Measurements from ENCODE around the gene UNC13B. TPM values are rescaled to one million over a fixed set of nuclear protein-coding genes. Genes with fewer than 3 reads are reported as not detected.

Gene UNC13B
- polyA plus RNA-seq, 3 donors: 9.9 to 21.9 (median 14.3) TPM

DNA sequence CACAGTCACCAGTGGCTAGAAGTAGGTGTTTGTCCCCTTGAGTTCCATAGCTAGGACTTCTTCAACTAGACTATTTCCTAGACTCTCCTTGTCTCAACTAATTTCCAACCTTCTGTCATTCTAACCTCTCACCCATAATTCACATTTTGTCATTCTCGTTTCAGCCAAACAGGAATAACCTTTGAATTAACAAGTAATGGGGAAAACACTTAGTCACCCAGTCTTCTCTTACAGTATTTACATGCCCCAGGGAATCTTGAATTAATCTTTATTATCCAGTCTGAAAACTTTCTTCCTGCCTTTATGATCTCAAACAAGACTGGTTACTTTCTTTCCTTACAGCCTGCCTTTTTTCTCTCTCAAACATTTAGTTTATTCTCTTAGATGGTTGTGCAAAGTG, 264.8 kb downstream of the UNC13B start:
- no peak overlapping the region for H3K27ac ChIP-seq (ENCODE audit: low read depth, low read length)
- 41 to 52% (median 48%) methylated on average over 1 of the region's 1 CpG for WGBS, 3 donors

DNA sequence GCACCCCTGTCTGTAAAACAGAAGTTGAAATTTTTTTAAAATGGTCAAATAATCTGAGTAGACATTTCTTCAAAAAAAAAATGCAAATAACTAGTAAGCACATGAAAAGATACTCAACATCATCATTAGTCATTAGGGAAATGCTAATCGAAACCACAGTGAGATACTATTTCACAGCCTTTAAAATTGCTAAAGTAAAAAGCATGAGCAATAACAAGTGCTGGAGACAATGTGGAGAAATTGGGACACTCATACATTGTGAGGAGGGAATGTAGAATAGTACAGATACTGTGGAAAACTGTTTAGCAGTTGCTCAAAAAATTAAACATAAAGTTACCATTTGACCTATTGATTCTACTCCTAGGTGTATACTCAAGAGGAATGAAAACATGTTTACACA, 269.7 kb downstream of the UNC13B start:
- WGBS, 3 donors: 89 to 95% (median 91%) methylated on average over 1 of the region's 1 CpG

GRCh38 chr9:35432076-35432475, 270.3 kb downstream of the UNC13B start:
- 81 to 89% (median 88%) methylated on average over 2 of the region's 2 CpGs for WGBS, 3 donors
- H3K27ac ChIP-seq (ENCODE audit: low read depth, low read length): no peak overlapping the region

More for the DNA sequence above, 269.7 kb downstream of the UNC13B start:
- H3K27ac ChIP-seq (ENCODE audit: low read depth, low read length): no peak overlapping the region

- WGBS, 3 donors: 51 to 78% (median 51%) methylated on average over 1 of the region's 1 CpG
- no peak overlapping the region for H3K27ac ChIP-seq (ENCODE audit: low read depth, low read length)
These were observed 275.1 kb downstream of the UNC13B start for GRCh38 chr9:35436933-35437332.

DNA sequence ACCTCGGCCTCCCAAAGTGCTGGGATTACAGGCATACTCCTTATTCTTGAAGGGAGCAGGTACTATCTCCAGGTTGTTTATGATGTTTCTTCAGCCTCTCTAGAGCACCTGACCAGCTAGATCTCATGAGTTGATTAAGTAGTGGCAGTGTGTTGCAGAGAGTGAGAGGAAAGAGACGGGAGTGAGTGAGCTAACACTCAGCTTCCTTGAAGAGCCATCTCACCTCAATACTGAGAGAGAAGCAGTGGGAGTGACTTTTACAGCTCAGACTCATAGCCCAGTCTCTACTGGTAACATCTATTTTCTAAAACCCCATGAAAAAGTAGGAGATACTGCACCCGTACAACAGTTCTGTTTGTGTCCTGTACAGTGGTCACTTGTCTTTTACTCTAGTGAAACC, 284.2 kb downstream of the UNC13B start:
- 93 to 95% (median 93%) methylated on average over 3 of the region's 3 CpGs for WGBS, 3 donors
- no peak overlapping the region for H3K27ac ChIP-seq (ENCODE audit: low read depth, low read length)

DNA sequence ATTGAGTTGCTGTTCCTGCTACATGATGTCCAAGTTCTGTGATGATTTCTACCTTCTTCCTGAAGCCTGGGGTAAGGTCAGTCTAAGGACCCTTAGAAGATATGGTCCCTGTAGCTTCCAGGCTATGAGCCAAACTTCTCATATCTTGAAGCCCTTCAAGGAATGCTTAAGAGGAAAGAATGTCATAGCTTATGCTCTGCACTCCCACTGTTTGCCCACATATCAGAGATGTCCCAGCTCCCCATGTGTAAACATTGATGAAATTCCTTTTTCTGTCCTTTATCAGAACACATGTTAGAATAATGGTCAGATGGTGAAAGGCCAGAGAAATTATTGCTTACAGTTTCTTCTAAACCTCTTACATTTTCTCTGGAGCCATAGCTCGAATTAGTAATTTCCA, 286.7 kb downstream of the UNC13B start:
- no peak overlapping the region for H3K27ac ChIP-seq (ENCODE audit: low read depth, low read length)
- 69 to 81% (median 73%) methylated on average over 1 of the region's 1 CpG for WGBS, 3 donors

DNA sequence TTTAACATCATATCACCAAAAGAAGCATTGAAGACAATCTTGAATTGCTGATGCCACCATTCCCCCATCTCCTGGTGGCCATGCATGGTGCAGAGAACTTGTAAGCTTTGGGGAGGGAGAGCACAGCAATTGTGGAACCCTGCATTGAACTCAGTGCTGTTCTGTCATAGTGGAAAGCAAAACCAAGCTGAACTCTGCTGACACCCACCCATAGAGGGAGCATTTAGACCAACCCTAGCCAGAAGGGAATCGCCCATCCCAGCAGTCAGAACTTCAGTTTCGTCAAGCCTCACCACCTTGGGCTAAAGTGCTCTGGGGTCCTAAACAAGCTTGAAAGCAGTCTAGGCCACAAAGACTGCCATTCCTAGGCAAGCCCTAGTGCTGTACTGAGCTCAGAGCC, 290.7 kb downstream of the UNC13B start:
- H3K27ac ChIP-seq (ENCODE audit: low read depth, low read length): no peak overlapping the region
- 91 to 97% (median 93%) methylated on average over 2 of the region's 2 CpGs for WGBS, 3 donors

DNA sequence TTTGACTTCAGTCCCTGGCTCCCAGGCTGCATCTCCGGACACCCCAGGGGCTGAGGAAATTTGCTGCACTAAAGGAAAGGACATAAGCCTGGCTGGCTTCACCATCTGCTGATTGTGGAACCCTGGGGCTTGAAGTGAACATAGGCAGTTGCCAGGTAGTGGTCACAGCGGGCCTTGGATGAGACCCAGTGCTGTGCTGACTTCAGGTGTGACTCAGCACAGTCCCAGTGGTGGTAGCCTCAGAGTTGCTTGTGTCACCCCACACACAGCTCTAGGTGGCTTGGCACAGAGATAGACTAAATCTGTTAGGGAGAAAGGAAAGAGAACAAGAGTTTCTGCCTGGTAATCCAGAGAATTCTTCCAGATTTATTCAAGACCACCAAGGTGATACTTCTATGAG, 292.0 kb downstream of the UNC13B start:
- no peak overlapping the region for H3K27ac ChIP-seq (ENCODE audit: low read depth, low read length)
- 82 to 87% (median 85%) methylated on average over 2 of the region's 2 CpGs for WGBS, 3 donors

Other genes starting within 250 kb of the UNC13B start
- gene PHF24, start 203.7 kb upstream of the UNC13B start, polyA plus RNA-seq: under 1 TPM; 0.03 to 0.34 (median 0.19) TPM
- 1 to 10 TPM; 2.3 to 9.3 (median 7.8) TPM for gene DNAJB5, start 172.3 kb upstream of the UNC13B start, polyA plus RNA-seq
- 100 to 1,000 TPM in 1 of 3 donors, 10 to 100 TPM in 2; 53.4 to 148 (median 54.3) TPM for gene VCP, start 89.4 kb upstream of the UNC13B start, polyA plus RNA-seq
- 10 to 100 TPM in 1 of 3 donors, 1 to 10 TPM in 2; 5.6 to 12.0 (median 8.5) TPM for gene FANCG, start 82.1 kb upstream of the UNC13B start, polyA plus RNA-seq
- gene PIGO, start 65.4 kb upstream of the UNC13B start, polyA plus RNA-seq: 10 to 100 TPM; 13.5 to 17.8 (median 15.0) TPM
- 100 to 1,000 TPM in 1 of 3 donors, 10 to 100 TPM in 2; 67.7 to 110 (median 79.7) TPM for gene STOML2, start 58.9 kb upstream of the UNC13B start, polyA plus RNA-seq
- gene ATOSB, start 46.1 kb upstream of the UNC13B start, polyA plus RNA-seq: 10 to 100 TPM in 2 of 3 donors, 1 to 10 TPM in 1; 4.7 to 16.4 (median 15.5) TPM